ENCODE data around the gene PCDHGA8. TPM values are rescaled to one million over a fixed set of nuclear protein-coding genes. Genes with fewer than 3 reads are reported as not detected.
A peak's percentile ranks its signal among the peaks of the same experiment; 100 is the strongest.
"Not testable (repeated sequence)": the region's sequence is repeated elsewhere in the genome, so short reads cannot be mapped to it uniquely, and the experiment has no call there.

The PCDHGA8 gene
- total and polyA plus RNA-seq, 4 donors: 0.02 to 0.75 (median 0.13) TPM

DNA sequence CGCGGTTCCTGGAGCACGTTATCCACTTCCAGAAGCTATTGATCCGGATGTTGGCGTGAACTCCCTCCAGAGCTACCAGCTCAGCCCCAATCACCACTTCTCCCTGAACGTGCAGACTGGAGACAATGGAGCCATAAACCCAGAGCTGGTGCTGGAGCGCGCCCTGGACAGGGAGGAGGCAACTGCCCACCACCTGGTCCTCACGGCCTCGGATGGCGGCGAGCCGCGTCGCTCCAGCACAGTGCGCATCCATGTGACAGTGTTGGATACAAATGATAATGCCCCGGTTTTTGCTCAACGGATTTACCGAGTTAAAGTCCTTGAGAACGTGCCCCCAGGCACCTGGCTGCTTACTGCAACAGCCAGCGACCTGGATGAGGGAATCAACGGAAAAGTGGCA is 11.0 kb downstream of the PCDHGA8 start:
- Histone ChIP-seq H3K4me3 (ENCODE audit: low read depth in 1 of 3, low read length in 3 of 3) (peak overlapping the region in 2 of 3 donors; percentile 27 to 63), H3K4me1 (ENCODE audit: control insufficient read depth in 4 of 4, insufficient read depth in 4 of 4, low read length in 3 of 4) (peaks cover 0 to 4% (median 0%) of the 10 kb centered on the region in 4 donors), H3K27me3 (ENCODE audit: control insufficient read depth in 4 of 4, insufficient read depth in 4 of 4, low read length in 3 of 4) (peaks cover 0 to 3% (median 0%) of the 10 kb centered on the region in 4 donors), H3K36me3 (ENCODE audit: control insufficient read depth in 4 of 4, insufficient read depth in 3 of 4, low read depth in 1 of 4, low read length in 3 of 4) (no peaks in the 10 kb centered on the region), H3K9me3 (ENCODE audit: control insufficient read depth in 4 of 4, low read length in 3 of 4) (peaks cover 16 to 63% (median 36%) of the 10 kb centered on the region in 4 donors), H3K9ac (ENCODE audit: low read depth in 1 of 2, low read length in 2 of 2) (no peak overlapping the region), H3K27ac (ENCODE audit: low read depth in 1 of 2, low read length in 2 of 2) (no peak overlapping the region)
- WGBS: 27% methylated on average over 22 of the region's 22 CpGs
- TF ChIP-seq RAD21 (IDR thresholded peaks at IDR 0.05) (no peak), HNF4A (conservative IDR thresholded peaks at IDR 0.05) (no peak), FOXA2 (IDR thresholded peaks at IDR 0.05) (no peak), YY1 (IDR thresholded peaks at IDR 0.05) (no peak), FOXA1 (IDR thresholded peaks at IDR 0.05) (no peak), RXRA (IDR thresholded peaks at IDR 0.05) (no peak), EGR1 (IDR thresholded peaks at IDR 0.05; ENCODE audit: low read depth in 2 of 2) (no peak), SP1 (IDR thresholded peaks at IDR 0.05) (no peak), GABPA (IDR thresholded peaks at IDR 0.05 in 1 of 2, conservative IDR thresholded peaks at IDR 0.05 in 1 of 2) (no peak), HNF4G (IDR thresholded peaks at IDR 0.05) (no peak), JUND (IDR thresholded peaks at IDR 0.05) (no peak)
- TF ChIP-seq, protein P1, sequence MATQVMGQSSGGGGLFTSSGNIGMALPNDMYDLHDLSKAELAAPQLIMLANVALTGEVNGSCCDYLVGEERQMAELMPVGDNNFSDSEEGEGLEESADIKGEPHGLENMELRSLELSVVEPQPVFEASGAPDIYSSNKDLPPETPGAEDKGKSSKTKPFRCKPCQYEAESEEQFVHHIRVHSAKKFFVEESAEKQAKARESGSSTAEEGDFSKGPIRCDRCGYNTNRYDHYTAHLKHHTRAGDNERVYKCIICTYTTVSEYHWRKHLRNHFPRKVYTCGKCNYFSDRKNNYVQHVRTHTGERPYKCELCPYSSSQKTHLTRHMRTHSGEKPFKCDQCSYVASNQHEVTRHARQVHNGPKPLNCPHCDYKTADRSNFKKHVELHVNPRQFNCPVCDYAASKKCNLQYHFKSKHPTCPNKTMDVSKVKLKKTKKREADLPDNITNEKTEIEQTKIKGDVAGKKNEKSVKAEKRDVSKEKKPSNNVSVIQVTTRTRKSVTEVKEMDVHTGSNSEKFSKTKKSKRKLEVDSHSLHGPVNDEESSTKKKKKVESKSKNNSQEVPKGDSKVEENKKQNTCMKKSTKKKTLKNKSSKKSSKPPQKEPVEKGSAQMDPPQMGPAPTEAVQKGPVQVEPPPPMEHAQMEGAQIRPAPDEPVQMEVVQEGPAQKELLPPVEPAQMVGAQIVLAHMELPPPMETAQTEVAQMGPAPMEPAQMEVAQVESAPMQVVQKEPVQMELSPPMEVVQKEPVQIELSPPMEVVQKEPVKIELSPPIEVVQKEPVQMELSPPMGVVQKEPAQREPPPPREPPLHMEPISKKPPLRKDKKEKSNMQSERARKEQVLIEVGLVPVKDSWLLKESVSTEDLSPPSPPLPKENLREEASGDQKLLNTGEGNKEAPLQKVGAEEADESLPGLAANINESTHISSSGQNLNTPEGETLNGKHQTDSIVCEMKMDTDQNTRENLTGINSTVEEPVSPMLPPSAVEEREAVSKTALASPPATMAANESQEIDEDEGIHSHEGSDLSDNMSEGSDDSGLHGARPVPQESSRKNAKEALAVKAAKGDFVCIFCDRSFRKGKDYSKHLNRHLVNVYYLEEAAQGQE (IDR thresholded peaks at IDR 0.05): no peak
- TF ChIP-seq, protein P2, sequence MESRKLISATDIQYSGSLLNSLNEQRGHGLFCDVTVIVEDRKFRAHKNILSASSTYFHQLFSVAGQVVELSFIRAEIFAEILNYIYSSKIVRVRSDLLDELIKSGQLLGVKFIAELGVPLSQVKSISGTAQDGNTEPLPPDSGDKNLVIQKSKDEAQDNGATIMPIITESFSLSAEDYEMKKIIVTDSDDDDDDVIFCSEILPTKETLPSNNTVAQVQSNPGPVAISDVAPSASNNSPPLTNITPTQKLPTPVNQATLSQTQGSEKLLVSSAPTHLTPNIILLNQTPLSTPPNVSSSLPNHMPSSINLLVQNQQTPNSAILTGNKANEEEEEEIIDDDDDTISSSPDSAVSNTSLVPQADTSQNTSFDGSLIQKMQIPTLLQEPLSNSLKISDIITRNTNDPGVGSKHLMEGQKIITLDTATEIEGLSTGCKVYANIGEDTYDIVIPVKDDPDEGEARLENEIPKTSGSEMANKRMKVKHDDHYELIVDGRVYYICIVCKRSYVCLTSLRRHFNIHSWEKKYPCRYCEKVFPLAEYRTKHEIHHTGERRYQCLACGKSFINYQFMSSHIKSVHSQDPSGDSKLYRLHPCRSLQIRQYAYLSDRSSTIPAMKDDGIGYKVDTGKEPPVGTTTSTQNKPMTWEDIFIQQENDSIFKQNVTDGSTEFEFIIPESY (IDR thresholded peaks at IDR 0.05): no peak
- DNase-seq (ENCODE audit: low spot score): no peak

GRCh38 chr5:141407790-141408505 is 15.5 kb downstream of the PCDHGA8 start, which contains the start of gene PCDHGB6:
Gene PCDHGB6 (plus strand): TSS chr5:141408021. CDS start chr5:141408203, 182 bp downstream.
- peak; percentile 58 for DNase-seq (ENCODE audit: low spot score)
- WGBS: 12% methylated on average over 50 of the region's 51 CpGs
- not testable (repeated sequence) for H3K36me3 ChIP-seq (ENCODE audit: control insufficient read depth in 4 of 4, insufficient read depth in 3 of 4, low read depth in 1 of 4, low read length in 3 of 4); H3K4me1 ChIP-seq (ENCODE audit: control insufficient read depth in 4 of 4, insufficient read depth in 4 of 4, low read length in 3 of 4); H3K9ac ChIP-seq (ENCODE audit: low read depth in 1 of 2, low read length in 2 of 2); H3K27me3 ChIP-seq (ENCODE audit: control insufficient read depth in 4 of 4, insufficient read depth in 4 of 4, low read length in 3 of 4); H3K27ac ChIP-seq (ENCODE audit: low read depth in 1 of 2, low read length in 2 of 2)
- peaks cover 17 to 57% (median 30%) of the 10 kb centered on the region in 4 donors for H3K9me3 ChIP-seq (ENCODE audit: control insufficient read depth in 4 of 4, low read length in 3 of 4)
- peak within 1 kb of the TSS; percentile 40 to 73 (median 49) for H3K4me3 ChIP-seq (ENCODE audit: low read depth in 1 of 3, low read length in 3 of 3)
- TF ChIP-seq RAD21 (IDR thresholded peaks at IDR 0.05) (peak; percentile 74 to 80), CTCF (IDR thresholded peaks at IDR 0.05; ENCODE audit: low read depth, low read length, missing input control) (peak; percentile 76)

Data from liver (tissue), 9 donors.